Liver (tissue), 9 donors: ENCODE results near the gene AGPAT3. TPM values are rescaled to one million over a fixed set of nuclear protein-coding genes. Genes with fewer than 3 reads are reported as not detected.
A peak's percentile ranks its signal among the peaks of the same experiment; 100 is the strongest.

Source experiments
- DNase-seq: peaks from one replicate; pipeline ENCODE4 v3.0.0-alpha.2; 2017; ENCODE audit warnings: low spot score
- H3K27ac ChIP-seq, 2 donors: one replicate each; pipeline ENCODE4 v1.7.0; 2013; ENCODE audit warnings: inconsistent platforms in 2 of 2, low read length in 2 of 2, control low read depth in 1 of 2, low read depth in 1 of 2, mild to moderate bottlenecking in 1 of 2
- H3K27me3 ChIP-seq, 4 donors: one replicate each; pipeline versions ENCODE4 v1.6.1 to v1.7.0; 2013; ENCODE audit warnings: low read length in 3 of 4, inconsistent platforms in 1 of 4, mild to moderate bottlenecking in 1 of 4, moderate library complexity in 1 of 4; ENCODE audit not compliant: control insufficient read depth in 4 of 4, insufficient read depth in 4 of 4
- H3K36me3 ChIP-seq, 4 donors: one replicate each; pipeline versions ENCODE4 v1.6.1 to v1.7.0; 2013; ENCODE audit warnings: low read length in 3 of 4, mild to moderate bottlenecking in 3 of 4, low read depth in 1 of 4, moderate library complexity in 1 of 4; ENCODE audit not compliant: control insufficient read depth in 4 of 4, insufficient read depth in 3 of 4
- H3K4me1 ChIP-seq, 4 donors: one replicate each; pipeline versions ENCODE4 v1.6.1 to v1.7.0; 2013; ENCODE audit warnings: low read length in 3 of 4, mild to moderate bottlenecking in 3 of 4, moderate library complexity in 1 of 4; ENCODE audit not compliant: control insufficient read depth in 4 of 4, insufficient read depth in 4 of 4
- H3K4me3 ChIP-seq, 3 donors: one replicate each; pipeline versions ENCODE4 v1.6.1 to v1.7.0; 2013; ENCODE audit warnings: low read length in 3 of 3, control low read depth in 1 of 3, low read depth in 1 of 3, mild to moderate bottlenecking in 1 of 3
- H3K9ac ChIP-seq, 2 donors: one replicate each; pipeline ENCODE4 v1.7.0; 2013; ENCODE audit warnings: low read length in 2 of 2, mild to moderate bottlenecking in 2 of 2, moderate library complexity in 2 of 2, control low read depth in 1 of 2, low read depth in 1 of 2
- H3K9me3 ChIP-seq, 4 donors: one replicate each; pipeline versions ENCODE4 v1.6.1 to v1.7.0; 2013; ENCODE audit warnings: low read length in 3 of 4; ENCODE audit not compliant: control insufficient read depth in 4 of 4
- FOXA1 ChIP-seq: IDR thresholded peaks from 2 replicates; pipeline ENCODE4 v1.6.1; 2016; ENCODE audit warnings: antibody characterized with exemption
- GABPA ChIP-seq, 2 donors: IDR thresholded peaks in 1 of 2; conservative IDR thresholded peaks in 1 of 2; 2 replicates each; pipeline ENCODE4 v1.6.1; 2016; ENCODE audit warnings: antibody characterized with exemption in 2 of 2, mild to moderate bottlenecking in 1 of 2, moderate library complexity in 1 of 2
- HNF4G ChIP-seq: IDR thresholded peaks from 2 replicates; pipeline ENCODE4 v1.6.1; 2016; ENCODE audit warnings: antibody characterized with exemption
- JUND ChIP-seq, 2 donors: IDR thresholded peaks; 2 replicates each; pipeline ENCODE4 v1.6.1; 2016; ENCODE audit warnings: antibody characterized with exemption in 2 of 2
- MAX ChIP-seq: IDR thresholded peaks from 2 replicates; pipeline ENCODE4 v1.6.1; 2016; ENCODE audit warnings: antibody characterized with exemption
- REST ChIP-seq: IDR thresholded peaks from 2 replicates; pipeline ENCODE4 v1.6.1; 2016; ENCODE audit warnings: antibody characterized with exemption, mild to moderate bottlenecking
- SP1 ChIP-seq: IDR thresholded peaks from 2 replicates; pipeline ENCODE4 v1.6.1; 2018; ENCODE audit warnings: antibody characterized with exemption, mild to moderate bottlenecking
- TAF1 ChIP-seq: conservative IDR thresholded peaks from 2 replicates; pipeline ENCODE4 v1.6.1; 2016; ENCODE audit warnings: antibody characterized with exemption, mild to moderate bottlenecking
- YY1 ChIP-seq: IDR thresholded peaks from 2 replicates; pipeline ENCODE4 v1.6.1; 2016; ENCODE audit warnings: antibody characterized with exemption, mild to moderate bottlenecking
- WGBS: extraction: QIAGEN DNeasy Blood & Tissue Kit; methylation state at CpG from one replicate; pipeline ENCODE4 v1.1.7; 2013; 5-methylcytosine and 5-hydroxymethylcytosine counted together
- polyA plus RNA-seq, 2 donors: library from polyadenylated mRNA; stranded (reverse) in 1 of 2; unstranded in 1 of 2; fragments of 200-250 nt in 1 of 2; fragments of >200 nt in 1 of 2; fragmentation: Nextera tagmentation in 1 of 2; extraction: Ambion mirVana in 1 of 2; gene quantifications; one replicate each; pipeline versions ENCODE4 v1.2.1 to v1.2.3, GENCODE V29; 2013 to 2015
- total RNA-seq, 2 donors: library from RNA; depleted of rRNA; stranded (reverse); fragments of >200 nt; gene quantifications; one replicate each; pipeline ENCODE4 v1.2.3, GENCODE V29; 2014
- TF ChIP-seq, protein P1 (sequence below): IDR thresholded peaks from 2 replicates; pipeline ENCODE4 v1.6.1; 2016; ENCODE audit warnings: antibody characterized with exemption
- TF ChIP-seq, protein P2 (sequence below): fragments of 150-350 bp; IDR thresholded peaks from 2 replicates; pipeline ENCODE4 v1.5.1; 2017; ENCODE audit warnings: improper control_type of control experiment, low read depth, low read length; ENCODE audit not compliant: missing input control
- donor health status: healthy.
- donor health status: healthy.
- donor health status: healthy.
- donor health status: healthy.
- donor health status: healthy.

The AGPAT3 gene
- total and polyA plus RNA-seq, 4 donors: 32.3 to 148 (median 59.8) TPM

- Histone ChIP-seq H3K9ac (no peak overlapping the region), H3K27ac (peak overlapping the region; percentile 67 to 86)
- TF ChIP-seq HNF4G: no peak
- TF ChIP-seq YY1: no peak
- no peak for TF ChIP-seq SP1
- TF ChIP-seq JUND (IDR thresholded peaks at IDR 0.05): no peak
- TF ChIP-seq MAX: no peak
- no peak for TF ChIP-seq TAF1
Measured at GRCh38 chr21:43911935-43912487, 47.0 kb downstream of the AGPAT3 start.

GRCh38 chr21:43912500-43912899 lies 47.5 kb downstream of the AGPAT3 start:
- Histone ChIP-seq H3K4me3 (no peak overlapping the region), H3K9me3 (no peaks in the 10 kb centered on the region), H3K4me1 (peaks cover 13 to 53% (median 44%) of the 10 kb centered on the region in 4 donors), H3K27ac (peak overlapping the region; percentile 67 to 86), H3K9ac (no peak overlapping the region), H3K27me3 (no peaks in the 10 kb centered on the region), H3K36me3 (peaks cover 0 to 2% (median 0%) of the 10 kb centered on the region in 4 donors)
- 65% methylated on average over 9 of the region's 9 CpGs for WGBS
- no peak for DNase-seq
- TF ChIP-seq SP1: no peak
- no peak for TF ChIP-seq JUND (IDR thresholded peaks at IDR 0.05)
- TF ChIP-seq GABPA (IDR thresholded peaks at IDR 0.05 in 1 of 2, conservative IDR thresholded peaks at IDR 0.05 in 1 of 2): no peak
- no peak for TF ChIP-seq MAX
- TF ChIP-seq YY1: no peak
- no peak for TF ChIP-seq REST
- TF ChIP-seq, protein P1, sequence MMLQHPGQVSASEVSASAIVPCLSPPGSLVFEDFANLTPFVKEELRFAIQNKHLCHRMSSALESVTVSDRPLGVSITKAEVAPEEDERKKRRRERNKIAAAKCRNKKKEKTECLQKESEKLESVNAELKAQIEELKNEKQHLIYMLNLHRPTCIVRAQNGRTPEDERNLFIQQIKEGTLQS: no peak
- TF ChIP-seq, protein P2, sequence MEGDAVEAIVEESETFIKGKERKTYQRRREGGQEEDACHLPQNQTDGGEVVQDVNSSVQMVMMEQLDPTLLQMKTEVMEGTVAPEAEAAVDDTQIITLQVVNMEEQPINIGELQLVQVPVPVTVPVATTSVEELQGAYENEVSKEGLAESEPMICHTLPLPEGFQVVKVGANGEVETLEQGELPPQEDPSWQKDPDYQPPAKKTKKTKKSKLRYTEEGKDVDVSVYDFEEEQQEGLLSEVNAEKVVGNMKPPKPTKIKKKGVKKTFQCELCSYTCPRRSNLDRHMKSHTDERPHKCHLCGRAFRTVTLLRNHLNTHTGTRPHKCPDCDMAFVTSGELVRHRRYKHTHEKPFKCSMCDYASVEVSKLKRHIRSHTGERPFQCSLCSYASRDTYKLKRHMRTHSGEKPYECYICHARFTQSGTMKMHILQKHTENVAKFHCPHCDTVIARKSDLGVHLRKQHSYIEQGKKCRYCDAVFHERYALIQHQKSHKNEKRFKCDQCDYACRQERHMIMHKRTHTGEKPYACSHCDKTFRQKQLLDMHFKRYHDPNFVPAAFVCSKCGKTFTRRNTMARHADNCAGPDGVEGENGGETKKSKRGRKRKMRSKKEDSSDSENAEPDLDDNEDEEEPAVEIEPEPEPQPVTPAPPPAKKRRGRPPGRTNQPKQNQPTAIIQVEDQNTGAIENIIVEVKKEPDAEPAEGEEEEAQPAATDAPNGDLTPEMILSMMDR: no peak
- TF ChIP-seq HNF4G: no peak
- no peak for TF ChIP-seq TAF1
- TF ChIP-seq FOXA1: no peak

More at GRCh38 chr21:43911935-43912487, 47.0 kb downstream of the AGPAT3 start:
- Histone ChIP-seq H3K4me3 (no peak overlapping the region), H3K4me1 (peaks cover 13 to 50% (median 42%) of the 10 kb centered on the region in 4 donors), H3K36me3 (peaks cover 0 to 2% (median 0%) of the 10 kb centered on the region in 4 donors), H3K9me3 (no peaks in the 10 kb centered on the region), H3K27me3 (no peaks in the 10 kb centered on the region)
- DNase-seq: no peak
- WGBS: 65% methylated on average over 17 of the region's 17 CpGs
